ENCODE results near the gene MCRS1. TPM values are rescaled to one million over a fixed set of nuclear protein-coding genes. Genes with fewer than 3 reads are reported as not detected.
"Not testable (repeated sequence)": the region's sequence is repeated elsewhere in the genome, so short reads cannot be mapped to it uniquely, and the experiment has no call there.

MCRS1 gene
- total and polyA plus RNA-seq, 7 experiments from 2014 or later: 55.5 to 85.2 (median 70.3) TPM

DNA sequence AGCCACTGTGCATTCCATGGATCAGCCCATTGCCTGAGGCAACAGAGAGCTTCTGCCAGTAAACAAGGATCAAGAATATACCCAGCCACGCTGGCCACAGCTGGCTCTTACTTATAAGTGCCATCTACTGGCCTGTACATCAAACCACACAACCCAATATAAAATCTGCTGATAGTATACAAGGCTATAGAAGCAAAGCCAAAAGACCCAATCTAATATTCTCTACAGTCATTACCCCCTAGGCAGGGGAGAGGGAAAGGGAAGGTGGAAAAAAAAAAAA is 41.9 kb upstream of the MCRS1 start:
- H3K4me3 ChIP-seq (ENCODE audit: low read length): no peak overlapping the region
- ChIA-PET CTCF (interaction anchor here (0.6 kb wide), 1 partner anchor 96 kb away, joined by 5 read pairs; no protein-coding TSS in a partner anchor), POLR2A (interaction anchor here (0.7 kb wide), 1 partner anchor 427 kb away, joined by 3 read pairs; no protein-coding TSS in a partner anchor)
- H3K27ac ChIP-seq (ENCODE audit: low read depth, low read length): no peak overlapping the region
- Mint-ChIP-seq H3K36me3 (peaks cover 0 to 8% (median 5%) of the 10 kb centered on the region in 5 donors), H3K4me3 (no peak overlapping the region), H3K4me1 (peaks cover 0 to 10% (median 2%) of the 10 kb centered on the region in 7 donors), H3K9me3 (peaks cover 0 to 12% (median 2%) of the 10 kb centered on the region in 11 donors), H3K27ac (no peak overlapping the region), H3K27me3 (peaks cover 10 to 17% (median 11%) of the 10 kb centered on the region in 5 donors)
- ATAC-seq (no peak), DNase-seq (no peak)
- intact Hi-C loops (cut with micrococcal nuclease): no loop called here
- no peaks in the 10 kb centered on the region for H3K9me3 ChIP-seq (ENCODE audit: control insufficient read depth in 2 of 3, low read length in 3 of 3)
- no peaks in the 10 kb centered on the region for H3K27me3 ChIP-seq (ENCODE audit: control insufficient read depth in 2 of 2, insufficient read depth in 2 of 2, low read length in 2 of 2)
- no peaks in the 10 kb centered on the region for H3K36me3 ChIP-seq (ENCODE audit: control insufficient read depth in 2 of 3, insufficient read depth in 3 of 3, low read length in 3 of 3)
- H3K4me1 ChIP-seq (ENCODE audit: control insufficient read depth in 2 of 2, insufficient read depth in 2 of 2, low read length in 2 of 2): no peaks in the 10 kb centered on the region

DNA sequence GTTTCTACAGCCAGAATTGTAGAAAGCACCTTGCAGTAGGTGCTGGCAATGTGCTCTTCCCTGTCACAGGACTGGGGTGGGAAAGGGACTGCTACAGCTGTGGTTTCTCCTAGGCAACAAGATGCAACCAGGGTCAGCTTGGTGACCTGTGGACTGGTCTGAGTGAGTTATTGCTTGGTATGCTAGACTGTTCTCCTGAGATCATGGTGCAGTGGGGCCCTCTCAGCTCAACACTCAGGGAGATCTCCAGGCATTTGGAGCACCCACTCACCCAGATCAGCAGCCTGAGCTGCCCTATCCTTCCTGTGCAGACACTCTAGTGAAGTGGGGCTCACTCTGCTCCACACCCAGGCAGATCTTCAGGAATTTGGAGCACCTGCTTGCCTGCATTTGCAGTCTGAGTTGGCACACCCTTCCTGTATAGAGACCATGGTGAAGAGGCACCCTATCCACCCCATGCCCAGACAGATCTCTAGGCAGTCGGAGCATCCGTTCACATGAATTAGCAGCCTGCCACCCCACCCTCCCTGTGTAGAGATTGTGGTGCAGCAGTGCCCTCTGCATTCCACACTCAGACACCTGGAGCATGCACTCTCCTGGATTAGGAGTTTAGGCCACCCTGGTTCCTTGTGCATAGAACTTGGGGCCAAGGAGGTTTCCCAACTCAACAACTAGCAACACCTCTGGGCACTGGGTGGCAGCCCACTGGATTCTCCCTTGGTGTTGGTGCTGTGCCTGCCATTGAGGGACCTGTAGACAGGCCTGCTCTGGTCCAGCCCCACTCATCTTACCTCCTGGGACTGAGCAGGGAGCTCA is 41.3 kb upstream of the MCRS1 start:
- H3K9me3 ChIP-seq (ENCODE audit: control insufficient read depth in 2 of 3, low read length in 3 of 3): no peaks in the 10 kb centered on the region
- POLR2A ChIA-PET: interaction anchor here (0.5 kb wide), 1 partner anchor 12 kb away, joined by 3 read pairs; no protein-coding TSS in a partner anchor
- H3K4me1 ChIP-seq (ENCODE audit: control insufficient read depth in 2 of 2, insufficient read depth in 2 of 2, low read length in 2 of 2): no peaks in the 10 kb centered on the region
- Mint-ChIP-seq H3K4me3 (no peak overlapping the region), H3K4me1 (peaks cover 0 to 10% (median 2%) of the 10 kb centered on the region in 7 donors), H3K27me3 (peaks cover 8 to 15% (median 11%) of the 10 kb centered on the region in 5 donors), H3K27ac (no peak overlapping the region), H3K9me3 (peaks cover 0 to 12% (median 2%) of the 10 kb centered on the region in 11 donors), H3K36me3 (peaks cover 0 to 8% (median 5%) of the 10 kb centered on the region in 5 donors)
- no peaks in the 10 kb centered on the region for H3K36me3 ChIP-seq (ENCODE audit: control insufficient read depth in 2 of 3, insufficient read depth in 3 of 3, low read length in 3 of 3)
- no peaks in the 10 kb centered on the region for H3K27me3 ChIP-seq (ENCODE audit: control insufficient read depth in 2 of 2, insufficient read depth in 2 of 2, low read length in 2 of 2)
- CTCF ChIA-PET: interaction anchor here (0.6 kb wide), 1 partner anchor 96 kb away, joined by 5 read pairs; no protein-coding TSS in a partner anchor
- no peak overlapping the region for H3K4me3 ChIP-seq (ENCODE audit: low read length)
- no peak for DNase-seq
- ATAC-seq: no peak
- H3K27ac ChIP-seq (ENCODE audit: low read depth, low read length): no peak overlapping the region
- intact Hi-C loops (cut with micrococcal nuclease): no loop called here

DNA sequence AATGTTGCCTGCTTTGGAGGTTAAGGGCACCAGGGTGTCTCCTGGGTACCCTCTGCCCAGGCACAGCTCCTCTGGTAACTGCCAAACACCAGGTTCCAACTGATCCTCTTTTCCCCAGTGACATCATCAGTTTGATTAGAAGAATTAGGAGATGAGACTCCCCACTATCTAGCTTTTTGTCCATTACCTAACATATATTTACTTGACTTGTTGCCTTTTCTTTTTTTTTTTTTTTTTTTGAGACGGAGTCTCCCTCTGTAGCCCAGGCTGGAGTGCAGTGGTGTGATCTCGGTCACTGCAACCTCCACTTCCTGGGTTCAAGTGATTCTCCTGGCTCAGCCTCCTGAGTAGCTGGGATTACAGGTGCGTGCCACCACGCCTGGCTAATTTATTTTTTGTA is 37.6 kb upstream of the MCRS1 start, which contains the start of gene FAM186B:
FAM186B (minus strand) TSS at position 101 of the 400 bp plus-strand sequence. CDS start 162 bp downstream, outside the sequence.
- H3K27ac ChIP-seq (ENCODE audit: low read depth, low read length); H3K4me3 ChIP-seq (ENCODE audit: low read length); H3K4me1 ChIP-seq (ENCODE audit: control insufficient read depth in 2 of 2, insufficient read depth in 2 of 2, low read length in 2 of 2); H3K27ac Mint-ChIP-seq; H3K4me1 Mint-ChIP-seq; H3K36me3 Mint-ChIP-seq; POLR2A ChIA-PET; H3K27me3 Mint-ChIP-seq; H3K4me3 Mint-ChIP-seq; ATAC-seq; H3K9me3 ChIP-seq (ENCODE audit: control insufficient read depth in 2 of 3, low read length in 3 of 3); CTCF ChIA-PET; H3K36me3 ChIP-seq (ENCODE audit: control insufficient read depth in 2 of 3, insufficient read depth in 3 of 3, low read length in 3 of 3); intact Hi-C loops (cut with micrococcal nuclease); H3K9me3 Mint-ChIP-seq; DNase-seq; H3K27me3 ChIP-seq (ENCODE audit: control insufficient read depth in 2 of 2, insufficient read depth in 2 of 2, low read length in 2 of 2): not testable (repeated sequence)

DNA sequence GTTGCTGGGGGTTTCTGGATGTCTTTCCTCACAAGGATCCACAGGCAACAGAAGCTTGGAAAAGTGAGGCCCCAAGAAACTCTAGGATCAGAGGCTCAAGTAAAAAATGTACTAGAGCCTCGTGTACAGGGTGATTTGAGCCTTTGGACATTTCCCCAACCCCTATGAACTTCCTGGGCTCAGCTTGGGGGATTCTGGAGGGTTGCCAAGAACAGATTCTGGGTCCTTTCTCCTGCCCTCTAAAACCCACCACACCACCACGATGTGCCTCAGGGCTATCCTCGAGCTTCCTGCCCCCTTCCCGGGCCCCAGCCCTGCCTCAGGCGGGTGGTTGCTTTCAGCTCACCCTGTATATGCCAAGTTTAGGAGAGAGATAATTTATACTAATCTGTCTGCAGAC is 36.9 kb upstream of the MCRS1 start:
- Mint-ChIP-seq H3K27me3 (peaks cover 0 to 7% (median 2%) of the 10 kb centered on the region in 5 donors), H3K27ac (no peak overlapping the region), H3K9me3 (peaks cover 0 to 3% (median 0%) of the 10 kb centered on the region in 11 donors), H3K4me3 (no peak overlapping the region), H3K36me3 (peaks cover 0 to under 1% (median 0%) of the 10 kb centered on the region in 5 donors), H3K4me1 (peaks cover 0 to 6% (median 2%) of the 10 kb centered on the region in 7 donors)
- no peaks in the 10 kb centered on the region for H3K9me3 ChIP-seq (ENCODE audit: control insufficient read depth in 2 of 3, low read length in 3 of 3)
- H3K4me1 ChIP-seq (ENCODE audit: control insufficient read depth in 2 of 2, insufficient read depth in 2 of 2, low read length in 2 of 2): no peaks in the 10 kb centered on the region
- DNase-seq: no peak
- no peak overlapping the region for H3K4me3 ChIP-seq (ENCODE audit: low read length)
- CTCF ChIA-PET: interaction anchor here (0.6 kb wide), 1 partner anchor 94 kb away, joined by 3 read pairs; no protein-coding TSS in a partner anchor
- H3K27ac ChIP-seq (ENCODE audit: low read depth, low read length): no peak overlapping the region
- no peaks in the 10 kb centered on the region for H3K27me3 ChIP-seq (ENCODE audit: control insufficient read depth in 2 of 2, insufficient read depth in 2 of 2, low read length in 2 of 2)
- intact Hi-C loops (cut with micrococcal nuclease): no loop called here
- ATAC-seq: no peak
- POLR2A ChIA-PET: no interaction called here
- no peaks in the 10 kb centered on the region for H3K36me3 ChIP-seq (ENCODE audit: control insufficient read depth in 2 of 3, insufficient read depth in 3 of 3, low read length in 3 of 3)

DNA sequence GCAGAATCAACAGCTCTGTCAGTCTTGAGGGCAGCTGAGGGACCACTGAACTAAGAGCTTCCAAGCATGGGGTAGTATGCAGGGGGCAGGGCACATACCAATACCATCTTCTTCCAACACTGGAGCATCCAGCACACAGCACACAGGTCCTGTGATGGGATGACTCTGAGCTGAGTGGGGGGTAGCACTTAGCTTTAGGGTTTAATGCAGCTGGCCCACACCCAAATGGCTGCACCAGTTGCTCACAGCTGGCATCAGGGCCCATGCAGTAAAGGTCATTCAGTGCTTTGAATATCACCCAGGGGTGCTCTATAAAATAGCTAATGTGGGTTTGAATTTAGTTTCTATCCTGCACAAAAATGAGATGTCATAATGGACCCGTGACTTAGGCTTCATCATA is 35.8 kb upstream of the MCRS1 start:
- Mint-ChIP-seq H3K36me3 (no peaks in the 10 kb centered on the region), H3K27me3 (peaks cover 0 to 7% (median 0%) of the 10 kb centered on the region in 5 donors), H3K9me3 (peaks cover 0 to 2% (median 0%) of the 10 kb centered on the region in 11 donors), H3K27ac (no peak overlapping the region), H3K4me3 (no peak overlapping the region), H3K4me1 (peaks cover 0 to 6% (median 4%) of the 10 kb centered on the region in 7 donors)
- DNase-seq (no peak), ATAC-seq (no peak)
- Histone ChIP-seq H3K4me3 (ENCODE audit: low read length) (no peak overlapping the region), H3K27me3 (ENCODE audit: control insufficient read depth in 2 of 2, insufficient read depth in 2 of 2, low read length in 2 of 2) (no peaks in the 10 kb centered on the region), H3K4me1 (ENCODE audit: control insufficient read depth in 2 of 2, insufficient read depth in 2 of 2, low read length in 2 of 2) (no peaks in the 10 kb centered on the region), H3K9me3 (ENCODE audit: control insufficient read depth in 2 of 3, low read length in 3 of 3) (no peaks in the 10 kb centered on the region), H3K36me3 (ENCODE audit: control insufficient read depth in 2 of 3, insufficient read depth in 3 of 3, low read length in 3 of 3) (no peaks in the 10 kb centered on the region), H3K27ac (ENCODE audit: low read depth, low read length) (no peak overlapping the region)
- intact Hi-C loops (cut with micrococcal nuclease): no loop called here
- POLR2A ChIA-PET: no interaction called here
- CTCF ChIA-PET: interaction anchor here (0.6 kb wide), 1 partner anchor 16 kb away, joined by 3 read pairs; no protein-coding TSS in a partner anchor

DNA sequence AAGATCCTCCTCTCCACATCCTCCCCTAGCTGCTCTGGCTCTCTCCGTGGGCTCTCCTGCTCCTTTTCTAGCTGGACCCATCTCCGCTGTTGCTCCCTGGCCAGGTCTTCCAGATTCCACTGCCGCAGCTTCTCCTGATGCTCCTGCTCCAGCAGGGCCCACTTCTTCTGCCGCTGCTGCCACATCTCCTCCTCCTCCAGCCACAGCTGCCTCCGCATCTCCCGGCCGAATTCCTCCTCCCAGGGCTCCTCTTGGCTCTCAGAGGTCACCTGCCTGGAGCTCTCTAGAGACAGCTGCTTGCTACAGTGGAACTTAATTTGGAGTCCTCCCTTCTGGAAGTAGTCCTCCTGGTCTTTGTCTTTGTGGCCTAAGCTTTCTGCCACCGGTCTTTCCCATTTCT is 32.0 kb upstream of the MCRS1 start:
- H3K9me3 Mint-ChIP-seq: peaks cover 0 to 1% (median 0%) of the 10 kb centered on the region in 11 donors

More for the DNA sequence above, 32.0 kb upstream of the MCRS1 start:
- peaks cover 0 to 3% (median under 1%) of the 10 kb centered on the region in 7 donors for H3K4me1 Mint-ChIP-seq
- H3K4me3 ChIP-seq (ENCODE audit: low read length): no peak overlapping the region
- intact Hi-C loops (cut with micrococcal nuclease): no loop called here
- no peak overlapping the region for H3K27ac ChIP-seq (ENCODE audit: low read depth, low read length)
- CTCF ChIA-PET: no interaction called here
- POLR2A ChIA-PET: no interaction called here
- no peaks in the 10 kb centered on the region for H3K4me1 ChIP-seq (ENCODE audit: control insufficient read depth in 2 of 2, insufficient read depth in 2 of 2, low read length in 2 of 2)
- H3K9me3 ChIP-seq (ENCODE audit: control insufficient read depth in 2 of 3, low read length in 3 of 3): no peaks in the 10 kb centered on the region
- H3K36me3 ChIP-seq (ENCODE audit: control insufficient read depth in 2 of 3, insufficient read depth in 3 of 3, low read length in 3 of 3): no peaks in the 10 kb centered on the region
- no peaks in the 10 kb centered on the region for H3K36me3 Mint-ChIP-seq
- H3K27me3 Mint-ChIP-seq: no peaks in the 10 kb centered on the region
- H3K27me3 ChIP-seq (ENCODE audit: control insufficient read depth in 2 of 2, insufficient read depth in 2 of 2, low read length in 2 of 2): no peaks in the 10 kb centered on the region
- ATAC-seq (no peak), DNase-seq (no peak)
- H3K27ac Mint-ChIP-seq: no peak overlapping the region
- H3K4me3 Mint-ChIP-seq: no peak overlapping the region
